Right lobe of liver (tissue), 6 donors: Measurements from ENCODE around the gene STARD4. TPM values are rescaled to one million over a fixed set of nuclear protein-coding genes. Genes with fewer than 3 reads are reported as not detected.

Experiments used
- ATAC-seq, 4 donors: fragments of 200-7000 bp; cut with Tn5 transposase; one replicate each; pipeline ENCODE4 v1.9.1; 2020; ENCODE audit warnings: mild to moderate bottlenecking in 4 of 4, moderate library complexity in 4 of 4
- DNase-seq, 3 donors: peaks; one replicate each; pipeline ENCODE4 v3.0.0-alpha.2; 2020
- H3K27ac ChIP-seq, 3 donors: fragments of 200-600 bp; one replicate each; pipeline ENCODE4 v1.8.0; 2022
- H3K27me3 ChIP-seq, 2 donors: fragments of 200-600 bp; one replicate each; pipeline ENCODE4 v1.8.0; 2022
- H3K36me3 ChIP-seq, 4 donors: fragments of 200-600 bp; sonication (generic) in 1 of 4; one replicate each; pipeline versions ENCODE4 v1.5.1 to v1.8.0; 2017 to 2022; ENCODE audit warnings: control low read depth in 1 of 4
- H3K4me1 ChIP-seq, 4 donors: fragments of 200-600 bp; sonication (generic) in 1 of 4; one replicate each; pipeline versions ENCODE4 v1.5.1 to v1.8.0; 2017 to 2022; ENCODE audit warnings: control low read depth in 1 of 4
- H3K4me3 ChIP-seq, 3 donors: fragments of 200-600 bp; one replicate each; pipeline ENCODE4 v1.8.0; 2022
- H3K9me3 ChIP-seq, 4 donors: fragments of 200-600 bp; sonication (generic) in 1 of 4; one replicate each; pipeline versions ENCODE4 v1.5.1 to v1.8.0; 2017 to 2022; ENCODE audit warnings: control low read depth in 1 of 4
- POLR2A ChIP-seq: fragments of 450-650 bp; IDR thresholded peaks from one replicate; pipeline ENCODE4 v1.6.1; 2017; ENCODE audit warnings: antibody characterized with exemption, mild to moderate bottlenecking
- WGBS: methylation state at CpG from one replicate; pipeline ENCODE4 v1.1.6; 2018; ENCODE audit warnings: low coverage, low lambda C conversion rate; ENCODE audit not compliant: insufficient coverage; ENCODE audit errors: missing lambda C conversion rate; 5-methylcytosine and 5-hydroxymethylcytosine counted together
- intact Hi-C, 2 donors: fragments of 100-400 bp; cut with DNase I; formaldehyde crosslinking; loops; one replicate each; pipeline versions ENCODE4 v1.11.2 to v1.14.1; 2022
- total RNA-seq, 6 experiments: library from RNA; depleted of rRNA in 2 of 6; stranded (reverse); fragments of >200 nt in 2 of 6; fragmentation: NEBNext Ultra II Directional in 3 of 6; extraction: Animal tissue kit (Norgen Biotek cat#: 25700) in 3 of 6; gene quantifications; one replicate each; pipeline versions ENCODE4 v1.1.0 to v1.2.4, GENCODE V29; 2016 to 2023
- TF ChIP-seq, protein P1 (sequence below), 4 donors: fragments of 200-600 bp in 3 of 4; fragments of 450-650 bp in 1 of 4; IDR thresholded peaks; one replicate each; pipeline versions ENCODE4 v1.5.1 to v1.8.0; 2016 to 2022; ENCODE audit warnings: antibody characterized with exemption in 4 of 4, mild to moderate bottlenecking in 2 of 4
- donor health status: DM: no; HTN: yes; CAD: no.
- donor health status: DM: no; HTN: no; CAD: no.
- donor health status: DM: no; HTN: no; CAD: no.
- donor health status: DM: no; HTN: yes; CAD: no.
- donor health status: DM: no; HTN: yes; CAD: no.

Gene STARD4
- total RNA-seq, 6 experiments from 2014 or later, result 6.4 to 30.5 (median 18.1) TPM

DNA sequence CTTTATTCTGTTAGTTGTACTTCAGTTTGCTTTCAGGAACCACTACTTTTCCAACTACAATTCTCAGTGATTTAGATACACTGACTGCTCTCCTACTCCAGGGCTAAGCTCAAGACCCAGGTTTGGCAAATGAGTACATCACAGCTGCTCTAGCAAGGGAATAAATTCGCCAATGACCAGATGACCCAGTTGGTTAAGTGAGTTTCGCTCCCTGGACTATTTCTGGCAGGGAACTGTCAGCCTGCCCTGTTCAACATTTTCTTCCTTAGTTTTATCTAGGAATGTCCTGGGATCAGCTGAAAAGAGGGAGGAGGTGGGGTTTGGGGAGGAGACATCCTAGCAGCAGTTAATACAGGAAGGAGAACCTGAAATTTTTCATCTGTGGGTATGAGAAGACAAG lies 6.4 kb upstream of the STARD4 start:
- ATAC-seq (no peak), DNase-seq (no peak)
- TF ChIP-seq POLR2A, result no peak
- TF ChIP-seq, protein P1, sequence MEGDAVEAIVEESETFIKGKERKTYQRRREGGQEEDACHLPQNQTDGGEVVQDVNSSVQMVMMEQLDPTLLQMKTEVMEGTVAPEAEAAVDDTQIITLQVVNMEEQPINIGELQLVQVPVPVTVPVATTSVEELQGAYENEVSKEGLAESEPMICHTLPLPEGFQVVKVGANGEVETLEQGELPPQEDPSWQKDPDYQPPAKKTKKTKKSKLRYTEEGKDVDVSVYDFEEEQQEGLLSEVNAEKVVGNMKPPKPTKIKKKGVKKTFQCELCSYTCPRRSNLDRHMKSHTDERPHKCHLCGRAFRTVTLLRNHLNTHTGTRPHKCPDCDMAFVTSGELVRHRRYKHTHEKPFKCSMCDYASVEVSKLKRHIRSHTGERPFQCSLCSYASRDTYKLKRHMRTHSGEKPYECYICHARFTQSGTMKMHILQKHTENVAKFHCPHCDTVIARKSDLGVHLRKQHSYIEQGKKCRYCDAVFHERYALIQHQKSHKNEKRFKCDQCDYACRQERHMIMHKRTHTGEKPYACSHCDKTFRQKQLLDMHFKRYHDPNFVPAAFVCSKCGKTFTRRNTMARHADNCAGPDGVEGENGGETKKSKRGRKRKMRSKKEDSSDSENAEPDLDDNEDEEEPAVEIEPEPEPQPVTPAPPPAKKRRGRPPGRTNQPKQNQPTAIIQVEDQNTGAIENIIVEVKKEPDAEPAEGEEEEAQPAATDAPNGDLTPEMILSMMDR (IDR thresholded peaks at IDR 0.05), result no peak
- WGBS, result 68% methylated on average over 2 of the region's 2 CpGs
- no peak overlapping the region for H3K4me3 ChIP-seq
- intact Hi-C loops, result no loop called here
- H3K36me3 ChIP-seq, result no peaks in the 10 kb centered on the region
- no peaks in the 10 kb centered on the region for H3K9me3 ChIP-seq
- H3K27me3 ChIP-seq, result no peaks in the 10 kb centered on the region
- peaks cover 0 to 7% (median 0%) of the 10 kb centered on the region in 4 donors for H3K4me1 ChIP-seq
- H3K27ac ChIP-seq, result no peak overlapping the region

DNA sequence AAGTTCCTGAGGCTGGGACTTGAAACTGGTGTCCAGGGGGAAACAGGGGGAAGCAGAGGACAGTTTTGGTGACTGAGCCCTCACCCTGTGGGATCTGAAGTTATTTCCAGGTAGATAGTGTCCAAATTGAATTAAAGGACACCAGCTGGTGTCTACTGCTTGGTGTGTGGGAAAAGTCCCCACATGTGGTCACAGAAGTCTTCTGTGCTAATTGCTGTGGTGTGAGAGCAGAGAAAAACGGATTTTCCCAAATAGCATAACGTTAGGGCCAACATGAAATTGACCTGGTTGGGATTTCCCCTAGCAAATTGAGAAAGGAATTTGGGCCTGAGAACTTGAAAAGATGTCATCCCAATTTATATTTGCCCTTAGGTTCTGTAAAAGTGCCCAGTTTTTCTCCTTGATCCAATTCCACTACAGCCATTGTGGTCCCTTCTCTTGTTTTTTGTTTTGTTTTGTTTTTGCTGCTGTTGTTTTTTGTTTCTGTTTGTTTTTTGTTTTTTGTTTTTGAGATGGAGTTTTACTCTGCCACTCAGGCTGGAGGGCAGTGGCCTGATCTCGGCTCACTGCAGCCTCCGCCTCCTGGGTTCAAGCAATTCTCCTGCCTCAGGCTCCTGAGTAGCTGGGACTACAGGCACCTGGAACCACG lies 5.6 kb upstream of the STARD4 start:
- intact Hi-C loops, result no loop called here

DNA sequence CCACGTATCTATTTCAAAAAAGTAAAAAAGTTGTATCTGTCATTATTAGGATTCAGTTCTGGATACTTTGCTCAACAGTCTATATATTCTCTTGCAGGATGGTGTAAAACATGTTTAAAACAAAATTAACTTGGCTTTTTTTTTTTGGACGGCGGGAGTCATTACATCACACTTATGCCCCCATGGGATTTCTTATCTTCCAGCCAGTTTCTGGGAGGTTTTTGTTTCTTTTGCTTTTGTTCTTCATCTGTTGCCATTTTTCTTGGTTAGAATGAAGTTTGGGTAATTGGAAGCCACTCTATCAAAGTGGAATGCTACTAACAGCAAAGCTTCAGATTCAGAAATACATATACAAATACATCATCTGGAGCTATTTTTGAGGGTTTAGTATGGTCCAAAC lies 1.8 kb upstream of the STARD4 start:
- ATAC-seq, result no peak
- H3K4me1 ChIP-seq, result peaks cover 0 to 20% (median 3%) of the 10 kb centered on the region in 4 donors
- no peak for DNase-seq
- intact Hi-C loops, result no loop called here
- no peak overlapping the region for H3K27ac ChIP-seq
- no peaks in the 10 kb centered on the region for H3K27me3 ChIP-seq
- no peak overlapping the region for H3K4me3 ChIP-seq
- H3K9me3 ChIP-seq, result no peaks in the 10 kb centered on the region
- TF ChIP-seq, protein P1 (IDR thresholded peaks at IDR 0.05), result no peak
- TF ChIP-seq POLR2A, result no peak
- 95% methylated on average over 3 of the region's 3 CpGs for WGBS
- no peaks in the 10 kb centered on the region for H3K36me3 ChIP-seq

More for the DNA sequence above, 5.6 kb upstream of the STARD4 start:
- no peak for ATAC-seq
- DNase-seq, result no peak
- Histone ChIP-seq H3K27me3 (no peaks in the 10 kb centered on the region), H3K27ac (no peak overlapping the region), H3K4me3 (no peak overlapping the region), H3K9me3 (no peaks in the 10 kb centered on the region), H3K36me3 (no peaks in the 10 kb centered on the region), H3K4me1 (peaks cover 0 to 12% (median 0%) of the 10 kb centered on the region in 4 donors)
- WGBS, result 73% methylated on average over 4 of the region's 5 CpGs
- no peak for TF ChIP-seq POLR2A
- TF ChIP-seq, protein P1 (IDR thresholded peaks at IDR 0.05), result no peak

DNA sequence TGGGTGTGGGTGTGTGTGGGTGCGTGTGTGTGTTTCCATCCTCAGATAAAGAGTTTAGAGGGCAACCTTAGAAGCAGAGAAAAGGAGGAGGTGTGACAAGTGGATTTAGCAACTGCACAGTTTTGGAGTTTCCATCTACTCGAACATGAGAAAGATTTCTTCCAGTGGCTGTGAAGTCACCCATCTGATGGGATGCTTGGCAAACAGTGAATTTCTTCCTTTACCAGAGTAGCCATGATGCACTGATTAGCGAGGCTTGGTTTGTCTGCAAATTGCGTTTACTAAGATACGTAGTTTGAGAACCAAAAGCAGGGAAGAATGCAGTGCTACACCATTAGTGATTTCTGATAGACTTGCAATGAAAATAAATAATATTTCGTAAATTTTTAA lies 791 bp upstream of the STARD4 start:
- Histone ChIP-seq H3K27me3 (no peaks in the 10 kb centered on the region), H3K9me3 (no peaks in the 10 kb centered on the region), H3K36me3 (no peaks in the 10 kb centered on the region), H3K27ac (peak overlapping the region; percentile 75 to 94 (median 77)), H3K4me1 (peaks cover 0 to 27% (median 3%) of the 10 kb centered on the region in 4 donors), H3K4me3 (peak overlapping the region; percentile 72 to 90 (median 85))
- 7% methylated on average over 6 of the region's 6 CpGs for WGBS
- intact Hi-C loops, result no loop called here
- no peak for ATAC-seq
- no peak for TF ChIP-seq POLR2A
- TF ChIP-seq, protein P1 (IDR thresholded peaks at IDR 0.05), result no peak
- DNase-seq, result no peak
